Gastroesophageal sphincter (tissue), 3 donors: ENCODE data around the gene HINFP.

Source experiments
- POLR2AphosphoS5 ChIP-seq: sonication (generic); formaldehyde crosslinking; IDR thresholded peaks from one replicate; pipeline ENCODE4 v1.6.1; 2017; ENCODE audit warnings: antibody characterized with exemption
- TF ChIP-seq, protein P1 (sequence below), 4 experiments: fragments of 200-600 bp in 2 of 4; fragments of 450-650 bp in 2 of 4; sonication (generic) in 1 of 4; IDR thresholded peaks; one replicate each; pipeline ENCODE4 v1.5.1; 2017 to 2019; ENCODE audit warnings: antibody characterized with exemption in 4 of 4, mild to moderate bottlenecking in 2 of 4, moderate library complexity in 2 of 4

DNA sequence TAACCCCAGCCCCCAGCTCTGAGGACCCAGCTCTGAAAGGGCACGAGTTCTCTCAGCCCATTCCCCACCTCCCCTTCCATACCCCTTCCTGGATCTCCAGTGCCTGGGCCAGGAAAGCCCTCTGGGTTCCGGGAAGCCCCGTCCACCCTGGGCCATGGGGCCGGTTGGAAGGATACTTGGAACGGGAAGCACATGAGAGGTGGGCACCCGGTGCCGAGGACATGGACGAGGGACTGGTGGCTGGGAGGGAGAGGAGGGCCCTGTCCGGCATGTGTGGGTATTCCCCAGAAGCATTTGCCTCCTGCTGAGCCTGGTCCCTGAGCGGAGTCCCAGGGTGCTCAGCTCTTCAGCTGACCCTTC lies 5.2 kb upstream of the HINFP start:
- TF ChIP-seq, protein P1, sequence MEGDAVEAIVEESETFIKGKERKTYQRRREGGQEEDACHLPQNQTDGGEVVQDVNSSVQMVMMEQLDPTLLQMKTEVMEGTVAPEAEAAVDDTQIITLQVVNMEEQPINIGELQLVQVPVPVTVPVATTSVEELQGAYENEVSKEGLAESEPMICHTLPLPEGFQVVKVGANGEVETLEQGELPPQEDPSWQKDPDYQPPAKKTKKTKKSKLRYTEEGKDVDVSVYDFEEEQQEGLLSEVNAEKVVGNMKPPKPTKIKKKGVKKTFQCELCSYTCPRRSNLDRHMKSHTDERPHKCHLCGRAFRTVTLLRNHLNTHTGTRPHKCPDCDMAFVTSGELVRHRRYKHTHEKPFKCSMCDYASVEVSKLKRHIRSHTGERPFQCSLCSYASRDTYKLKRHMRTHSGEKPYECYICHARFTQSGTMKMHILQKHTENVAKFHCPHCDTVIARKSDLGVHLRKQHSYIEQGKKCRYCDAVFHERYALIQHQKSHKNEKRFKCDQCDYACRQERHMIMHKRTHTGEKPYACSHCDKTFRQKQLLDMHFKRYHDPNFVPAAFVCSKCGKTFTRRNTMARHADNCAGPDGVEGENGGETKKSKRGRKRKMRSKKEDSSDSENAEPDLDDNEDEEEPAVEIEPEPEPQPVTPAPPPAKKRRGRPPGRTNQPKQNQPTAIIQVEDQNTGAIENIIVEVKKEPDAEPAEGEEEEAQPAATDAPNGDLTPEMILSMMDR (IDR thresholded peaks at IDR 0.05) = no peak
- TF ChIP-seq POLR2AphosphoS5 = no peak
